ENCODE results near the gene KCNH1.

DNA sequence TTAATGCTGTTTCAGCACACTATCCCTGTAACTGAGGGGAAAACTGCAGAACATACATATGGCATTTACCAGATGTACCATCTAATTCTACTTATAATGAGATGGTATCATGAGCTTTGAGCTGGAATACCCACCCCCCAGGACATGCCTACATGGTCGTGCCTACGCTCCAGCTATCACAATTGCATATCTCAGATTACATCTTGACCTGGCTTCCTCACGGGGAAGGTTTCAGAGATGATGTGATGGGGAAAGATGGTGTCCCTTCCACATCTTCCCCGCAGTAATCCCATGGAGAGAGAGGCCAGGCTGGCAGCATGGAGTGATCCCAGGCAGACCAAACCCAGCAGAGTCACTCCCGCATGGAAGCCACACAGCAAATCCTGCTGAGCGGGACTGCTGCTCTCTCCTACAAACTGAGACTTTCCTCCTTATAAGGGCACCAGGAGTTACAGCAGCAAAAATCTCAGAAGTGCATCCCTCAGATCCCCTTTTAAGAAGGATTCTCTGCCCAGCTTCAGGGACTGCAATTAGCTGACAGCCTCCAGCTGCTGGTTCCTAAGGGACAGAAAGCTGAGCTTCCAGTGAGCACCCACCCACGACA, 67.1 kb downstream of the KCNH1 start:
- no peak for TF ChIP-seq CTCF (conservative IDR thresholded peaks at IDR 0.05)
- no peak for TF ChIP-seq ZFX (IDR thresholded peaks at IDR 0.05)
